ENCODE results near the gene TTLL6.
"Not testable (repeated sequence)": the region's sequence is repeated elsewhere in the genome, so short reads cannot be mapped to it uniquely, and the experiment has no call there.

TTLL6 gene

GRCh38 chr17:48816774-48817590 lies at the start of gene TTLL6:
TSS of gene TTLL6 (minus strand) at chr17:48817229. CDS start at chr17:48817072, 157 bp downstream.
- peak; percentile 39 for DNase-seq (ENCODE audit: low read depth)

- DNase-seq (ENCODE audit: low read depth), result no peak
Measured at GRCh38 chr17:48860456-48860855, 43.4 kb upstream of the TTLL6 start.

- DNase-seq (ENCODE audit: low read depth), result no peak
Measured at GRCh38 chr17:48860034-48860433, 43.0 kb upstream of the TTLL6 start.

- no peak for DNase-seq (ENCODE audit: low read depth)
Measured at GRCh38 chr17:48856122-48856821, 39.2 kb upstream of the TTLL6 start.

- no peak for DNase-seq (ENCODE audit: low read depth)
Measured at GRCh38 chr17:48854774-48855476, 37.9 kb upstream of the TTLL6 start.

GRCh38 chr17:48850792-48851323 lies 33.8 kb upstream of the TTLL6 start:
- DNase-seq (ENCODE audit: low read depth), result no peak

GRCh38 chr17:48843187-48843900 lies 26.3 kb upstream of the TTLL6 start:
- DNase-seq (ENCODE audit: low read depth), result peak; percentile 75

- DNase-seq (ENCODE audit: low read depth), result peak; percentile 53
Measured at GRCh38 chr17:48842746-48843145, 25.7 kb upstream of the TTLL6 start.

GRCh38 chr17:48841395-48841831 lies 24.4 kb upstream of the TTLL6 start:
- peak; percentile 70 for DNase-seq (ENCODE audit: low read depth)

- no peak for DNase-seq (ENCODE audit: low read depth)
Measured at GRCh38 chr17:48840441-48840840, 23.4 kb upstream of the TTLL6 start.

- DNase-seq (ENCODE audit: low read depth), result not testable (repeated sequence)
Measured at GRCh38 chr17:48837458-48837857, 20.4 kb upstream of the TTLL6 start.

GRCh38 chr17:48835971-48836370 lies 18.9 kb upstream of the TTLL6 start:
- no peak for DNase-seq (ENCODE audit: low read depth)

- DNase-seq (ENCODE audit: low read depth), result no peak
Measured at GRCh38 chr17:48834973-48835372, 17.9 kb upstream of the TTLL6 start.

GRCh38 chr17:48831549-48831883 lies 14.5 kb upstream of the TTLL6 start:
- no peak for DNase-seq (ENCODE audit: low read depth)

GRCh38 chr17:48830840-48831548 lies 14.0 kb upstream of the TTLL6 start, which contains the start of gene CALCOCO2:
TSS of gene CALCOCO2 (plus strand) at chr17:48831035. CDS start at chr17:48841708, 10,673 bp downstream.
- DNase-seq (ENCODE audit: low read depth), result peak; percentile 89

- no peak for DNase-seq (ENCODE audit: low read depth)
Measured at GRCh38 chr17:48825446-48826381, 8.7 kb upstream of the TTLL6 start.

GRCh38 chr17:48820936-48821335 lies 3.9 kb upstream of the TTLL6 start:
- not testable (repeated sequence) for DNase-seq (ENCODE audit: low read depth)

- DNase-seq (ENCODE audit: low read depth), result no peak
Measured at GRCh38 chr17:48819466-48819865, 2.4 kb upstream of the TTLL6 start.

- DNase-seq (ENCODE audit: low read depth), result no peak
Measured at GRCh38 chr17:48818361-48818841, 1.4 kb upstream of the TTLL6 start.

- DNase-seq (ENCODE audit: low read depth), result no peak
Measured at GRCh38 chr17:48816438-48816773, 623 bp downstream of the TTLL6 start.
